Measurements from ENCODE around the gene CIAO2B.

- TF ChIP-seq CTCF (conservative IDR thresholded peaks at IDR 0.05; ENCODE audit: low read depth in 2 of 2) (no peak), EZH2 (IDR thresholded peaks at IDR 0.05; ENCODE audit: low read depth, unreplicated experiment) (no peak), REST (IDR thresholded peaks at IDR 0.05; ENCODE audit: unreplicated experiment) (no peak), POLR2AphosphoS5 (IDR thresholded peaks at IDR 0.05; ENCODE audit: low read depth) (no peak), ZNF331 (CRISPR knock-in tag; IDR thresholded peaks at IDR 0.05; ENCODE audit: low read depth) (no peak), EZH2phosphoT487 (IDR thresholded peaks at IDR 0.05; ENCODE audit: unreplicated experiment) (no peak), STAT1 (IDR thresholded peaks at IDR 0.05; ENCODE audit: unreplicated experiment) (no peak), ETS1 (IDR thresholded peaks at IDR 0.05) (no peak), CREB1 (CRISPR knock-in tag; IDR thresholded peaks at IDR 0.05; ENCODE audit: low read depth) (no peak)
These were observed 14.0 kb downstream of the CIAO2B start for GRCh38 chr16:66920299-66920590.

Measured in GM23338 (cell line).